ENCODE measurements around the gene ZDHHC4.
A peak's percentile ranks its signal among the peaks of the same experiment; 100 is the strongest.
"Not testable (repeated sequence)": the region's sequence is repeated elsewhere in the genome, so short reads cannot be mapped to it uniquely, and the experiment has no call there.

Gene ZDHHC4

DNA sequence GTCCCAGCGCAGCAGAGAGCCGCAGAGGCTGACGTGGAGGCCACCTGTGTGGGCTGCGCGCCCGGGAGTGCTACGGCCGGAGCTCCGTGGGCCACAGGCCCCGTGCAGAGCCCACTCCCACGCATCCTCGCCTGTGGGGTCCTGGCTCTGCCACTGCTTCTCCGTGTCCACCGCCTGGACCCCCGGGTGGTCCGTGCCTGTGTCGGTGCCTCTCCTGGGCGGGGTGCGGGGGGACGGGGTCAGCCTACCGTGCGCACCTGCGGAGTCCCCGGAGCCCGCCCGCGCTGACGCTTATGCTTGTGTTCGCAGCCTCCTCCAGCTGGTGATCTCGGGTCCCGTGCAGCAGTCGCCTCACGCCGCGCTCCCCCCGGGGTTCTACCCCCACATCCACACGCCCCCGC lies 30.4 kb downstream of the ZDHHC4 start:
- ATAC-seq (peak; percentile 12), DNase-seq (no peak)

GRCh38 chr7:6608081-6608480 lies 30.8 kb downstream of the ZDHHC4 start:
- no peak for ATAC-seq

GRCh38 chr7:6608794-6609193 lies 31.5 kb downstream of the ZDHHC4 start:
- DNase-seq (no peak), ATAC-seq (no peak)

More at GRCh38 chr7:6608081-6608480, 30.8 kb downstream of the ZDHHC4 start:
- DNase-seq = no peak

- DNase-seq (no peak), ATAC-seq (no peak)
Measured at GRCh38 chr7:6612819-6613218, 35.6 kb downstream of the ZDHHC4 start.

- ATAC-seq = no peak
Measured at GRCh38 chr7:6613706-6614105, 36.5 kb downstream of the ZDHHC4 start.

DNA sequence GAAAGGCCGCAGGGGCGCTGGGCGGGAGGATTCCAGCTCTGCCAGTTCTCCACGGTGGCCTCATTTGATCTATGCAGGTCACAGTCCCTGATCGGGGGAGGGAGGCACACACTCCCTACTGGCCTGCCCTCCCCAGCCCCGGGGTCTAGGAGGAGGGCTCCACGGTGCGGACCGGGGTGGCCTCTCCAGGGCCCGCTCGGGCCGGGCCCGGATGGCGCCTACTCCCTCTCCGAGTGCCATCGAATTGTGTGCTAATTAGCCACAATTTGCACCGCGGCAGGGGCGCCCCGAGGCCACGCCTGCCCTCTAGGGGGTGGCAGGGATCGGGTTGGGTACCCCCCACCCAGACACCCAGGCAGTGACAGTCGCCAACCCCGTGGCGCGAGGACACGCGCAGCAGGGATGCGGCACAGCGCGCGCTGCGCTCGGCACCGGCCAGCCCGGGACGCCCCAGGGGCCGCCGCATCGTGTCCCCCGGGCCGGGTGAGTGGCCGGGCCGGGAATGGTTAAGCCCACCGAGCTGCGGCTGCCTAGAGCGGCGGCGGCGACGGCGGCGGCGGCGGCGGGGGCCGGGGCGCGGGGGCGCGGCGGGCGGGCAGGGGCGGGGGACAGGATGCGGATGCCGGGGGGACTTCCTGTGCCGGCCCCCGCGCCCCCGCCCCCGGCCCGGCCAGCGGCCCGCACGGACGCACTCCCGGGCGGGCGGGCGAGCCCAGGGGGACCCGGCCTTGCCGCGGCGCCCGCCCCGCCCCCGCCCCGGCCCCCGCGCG lies 37.9 kb downstream of the ZDHHC4 start, which contains the start of gene ZNF853:
ZNF853 (plus strand) TSS at position 658 of the 770 bp plus-strand sequence. CDS start 565 bp downstream, outside the sequence.
- no peak for DNase-seq

More at GRCh38 chr7:6613706-6614105, 36.5 kb downstream of the ZDHHC4 start:
- DNase-seq = no peak

DNA sequence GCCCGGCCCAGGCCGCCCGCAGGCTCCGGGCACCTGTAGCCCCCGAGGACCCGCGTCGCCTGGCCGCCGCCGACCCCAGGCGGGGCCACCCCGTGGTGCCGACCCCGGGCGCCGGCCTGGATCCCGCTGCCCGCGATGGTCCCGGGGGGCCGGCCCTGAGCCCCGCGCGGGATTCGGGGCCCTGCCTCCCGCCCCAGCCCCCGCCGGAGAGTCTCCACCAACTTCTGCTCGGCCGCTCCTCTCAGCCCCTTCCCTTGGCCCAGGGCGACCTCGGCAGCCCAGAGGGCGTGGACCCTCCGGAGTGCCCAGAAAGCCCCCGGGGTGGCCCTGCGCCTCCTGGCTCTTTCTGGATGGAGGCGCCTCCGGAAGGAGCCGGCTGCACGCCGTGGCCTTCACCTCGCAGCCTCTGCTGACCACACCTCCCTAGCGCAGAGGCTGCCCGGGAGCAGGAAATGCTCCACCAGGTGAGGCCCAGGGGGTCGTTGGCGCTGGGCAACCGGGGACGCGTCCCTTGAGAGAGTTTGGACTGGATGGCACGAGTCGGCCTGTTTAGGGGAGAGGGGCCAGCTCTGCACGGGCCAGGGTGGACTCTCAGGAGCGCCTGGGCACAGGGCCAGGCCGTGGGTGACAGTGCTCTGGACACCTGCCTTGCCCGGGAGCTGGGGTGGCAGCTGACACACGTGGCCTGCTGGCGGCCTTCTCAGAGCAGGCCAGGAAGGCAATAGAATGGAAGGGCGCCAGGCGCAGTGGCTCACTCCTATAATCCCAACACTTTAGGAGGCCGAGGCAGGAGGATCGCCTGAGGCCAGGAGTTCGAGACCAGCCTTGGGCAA lies 38.7 kb downstream of the ZDHHC4 start:
- no peak for DNase-seq
- peak; percentile 10 for ATAC-seq

More for the DNA sequence above, 37.9 kb downstream of the ZDHHC4 start, which contains the start of gene ZNF853:
- peak; percentile 37 for ATAC-seq

DNA sequence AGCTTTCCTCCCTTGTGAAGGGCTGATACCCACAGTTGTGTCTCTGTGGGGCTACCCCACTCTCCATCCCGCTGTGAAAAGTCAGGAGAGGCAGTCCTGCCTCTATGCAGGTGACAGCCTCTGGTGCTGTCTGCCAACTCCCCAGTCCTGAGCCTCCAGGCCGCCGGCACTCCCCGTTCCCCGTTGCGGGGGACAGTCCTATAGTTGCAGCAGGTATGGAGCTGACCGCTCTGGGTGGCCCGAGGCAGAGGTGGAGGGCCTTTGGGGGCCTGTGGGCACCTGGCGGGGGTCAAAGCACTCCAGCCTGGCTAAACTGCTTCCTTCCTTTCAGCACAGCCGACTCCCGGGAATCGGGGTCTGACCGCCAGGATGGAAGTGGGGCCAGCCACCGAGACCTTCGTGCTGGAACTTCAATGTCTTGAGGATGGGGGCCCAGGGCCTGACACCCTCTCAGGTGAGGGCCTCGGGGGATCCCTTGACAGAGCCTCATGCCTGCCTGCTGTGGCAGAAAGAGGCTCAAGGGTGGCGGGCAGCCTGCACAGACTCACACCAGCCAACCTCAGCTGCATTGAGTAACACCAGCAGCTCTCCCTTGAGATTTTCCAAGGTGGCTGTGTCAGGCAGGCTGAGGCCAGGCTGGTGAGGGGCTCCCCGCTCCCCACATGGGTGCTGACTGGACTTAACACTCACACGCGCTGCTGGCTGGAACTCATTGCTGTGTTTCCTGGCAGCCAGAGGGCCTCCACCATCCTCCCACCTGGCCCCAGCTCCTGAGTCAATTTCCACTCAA lies 39.8 kb downstream of the ZDHHC4 start:
- no peak for ATAC-seq
- no peak for DNase-seq

- DNase-seq = no peak
- no peak for ATAC-seq
Measured at GRCh38 chr7:6618621-6619020, 41.4 kb downstream of the ZDHHC4 start.

DNA sequence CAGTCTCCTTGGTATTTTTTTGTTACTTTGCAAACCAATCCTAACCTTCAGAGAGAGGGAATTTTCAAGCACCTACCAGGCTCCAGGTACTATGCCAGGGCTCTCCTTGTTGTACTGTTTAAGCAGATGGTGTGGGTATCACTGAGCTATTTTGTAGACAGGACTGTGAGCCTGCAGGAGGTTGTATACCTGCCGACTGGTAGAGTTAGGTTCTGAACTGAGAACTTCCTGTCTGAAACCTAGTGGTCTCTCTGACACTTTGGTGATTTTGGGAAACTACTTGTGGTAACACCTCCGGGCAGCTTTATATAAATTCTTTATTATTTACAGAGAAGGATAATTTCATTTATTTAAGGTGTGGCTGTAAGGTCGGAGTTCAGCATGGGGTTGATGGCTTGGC lies 42.7 kb downstream of the ZDHHC4 start:
- ATAC-seq (peak; percentile 20), DNase-seq (no peak)

DNA sequence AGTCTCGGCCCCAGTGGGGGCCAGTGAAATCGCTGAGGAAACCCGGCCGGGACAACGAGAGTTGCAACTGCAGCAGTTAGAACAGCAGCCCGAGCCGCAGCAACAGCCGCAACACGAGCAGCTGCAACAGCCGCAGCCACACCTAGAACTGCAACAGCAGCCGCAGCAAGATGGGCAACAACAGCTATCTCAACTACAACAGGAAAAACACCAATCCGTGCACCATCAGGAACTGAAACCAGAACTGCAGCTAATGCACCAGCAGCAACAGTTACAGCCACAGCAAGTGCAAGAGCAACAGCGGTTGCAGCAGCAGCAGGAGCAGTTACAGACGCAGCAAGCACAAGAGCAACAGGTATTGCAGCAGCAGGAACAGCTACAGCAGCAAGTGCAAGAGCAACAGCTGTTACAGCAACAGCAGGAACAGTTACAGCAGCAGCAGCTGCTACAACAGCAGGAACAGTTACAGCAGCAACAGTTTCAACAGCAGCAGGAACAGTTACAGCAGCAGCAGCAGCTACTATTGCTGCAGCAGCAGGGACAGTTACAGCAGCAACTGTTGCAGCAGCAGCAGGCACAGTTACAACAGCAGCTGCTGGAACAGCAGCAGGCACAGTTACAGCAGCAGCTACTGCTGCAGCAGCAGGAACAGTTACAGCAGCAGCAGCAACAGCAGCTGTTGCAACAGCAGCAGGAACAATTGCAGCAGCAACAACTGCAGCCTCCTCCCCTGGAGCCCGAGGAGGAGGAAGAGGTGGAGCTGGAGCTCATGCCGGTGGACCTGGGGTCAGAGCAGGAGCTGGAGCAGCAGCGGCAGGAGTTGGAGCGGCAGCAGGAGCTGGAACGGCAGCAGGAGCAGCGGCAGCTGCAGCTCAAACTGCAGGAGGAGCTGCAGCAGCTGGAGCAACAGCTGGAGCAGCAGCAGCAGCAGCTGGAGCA lies 44.2 kb downstream of the ZDHHC4 start:
- DNase-seq = no peak
- no peak for ATAC-seq

DNA sequence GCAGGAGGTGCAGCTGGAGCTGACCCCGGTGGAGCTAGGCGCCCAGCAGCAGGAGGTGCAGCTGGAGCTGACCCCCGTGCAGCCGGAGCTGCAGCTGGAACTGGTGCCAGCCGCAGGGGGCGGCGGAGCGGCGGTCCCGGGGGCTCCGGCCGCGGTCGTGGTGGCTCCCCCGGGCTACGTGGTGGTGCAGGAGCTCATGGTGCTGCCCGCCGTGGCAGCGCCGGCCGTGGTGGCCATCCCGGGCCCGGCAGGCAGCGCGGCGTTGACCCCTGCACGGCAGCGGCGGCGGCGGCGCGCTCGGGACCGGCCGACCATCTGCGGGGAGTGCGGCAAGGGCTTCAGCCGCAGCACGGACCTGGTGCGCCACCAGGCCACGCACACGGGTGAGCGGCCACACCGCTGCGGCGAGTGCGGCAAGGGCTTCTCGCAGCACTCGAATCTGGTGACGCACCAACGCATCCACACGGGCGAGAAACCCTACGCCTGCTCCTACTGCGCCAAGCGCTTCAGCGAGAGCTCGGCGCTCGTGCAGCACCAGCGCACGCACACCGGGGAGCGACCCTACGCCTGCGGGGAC lies 45.0 kb downstream of the ZDHHC4 start:
- DNase-seq (no peak), ATAC-seq (no peak)

DNA sequence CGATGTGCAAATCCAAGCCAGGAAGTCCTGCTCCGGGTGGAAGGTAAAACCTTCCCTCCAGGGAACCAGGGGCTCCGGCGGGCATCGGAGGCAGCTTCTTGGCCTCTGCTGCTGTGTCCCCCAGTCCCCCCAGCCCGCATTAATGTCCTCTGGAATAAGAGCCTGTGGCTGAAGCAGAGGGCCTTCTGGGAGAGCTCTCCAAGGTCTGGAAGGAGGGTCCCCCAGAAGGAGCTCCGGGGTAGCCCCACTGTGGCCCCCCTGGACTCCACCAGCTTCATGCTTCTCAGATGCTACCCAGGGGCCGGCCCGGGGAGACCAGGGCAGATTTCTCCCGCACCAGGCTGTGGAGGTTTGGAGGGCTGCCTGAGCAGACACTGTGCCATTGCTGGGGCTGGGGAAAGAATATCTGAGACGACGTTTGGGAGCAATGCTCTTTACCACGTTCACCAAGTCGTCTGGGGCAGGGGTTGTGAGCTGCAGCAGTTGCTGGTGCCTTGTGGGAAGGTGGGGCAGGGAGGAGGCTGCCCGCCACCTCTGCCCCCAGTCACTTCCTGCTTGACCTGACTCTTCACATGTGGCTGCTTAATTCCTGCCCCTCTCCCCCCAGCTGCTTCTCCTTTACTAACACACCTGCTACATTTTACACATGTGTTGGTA lies 46.5 kb downstream of the ZDHHC4 start:
- no peak for DNase-seq
- ATAC-seq = peak; percentile 34

DNA sequence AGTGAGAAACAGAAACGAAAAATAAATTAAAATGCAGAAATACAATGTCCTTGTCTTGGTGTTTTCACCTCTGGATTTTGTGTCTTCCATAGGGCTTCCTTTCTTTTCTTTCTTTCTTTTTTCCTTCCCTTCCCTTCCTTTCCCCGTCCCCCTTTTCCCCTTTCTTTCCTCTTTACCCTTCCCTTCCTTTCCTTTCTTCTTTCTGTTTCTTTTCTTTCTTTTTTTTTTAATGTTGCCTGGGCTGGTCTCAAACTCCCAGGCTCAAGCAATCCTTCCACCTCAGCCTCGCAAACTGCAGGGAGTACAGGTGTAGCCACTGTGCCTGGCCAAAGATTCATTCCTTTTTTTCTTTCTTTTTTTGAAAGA lies 47.0 kb downstream of the ZDHHC4 start:
- no peak for ATAC-seq
- DNase-seq = no peak

DNA sequence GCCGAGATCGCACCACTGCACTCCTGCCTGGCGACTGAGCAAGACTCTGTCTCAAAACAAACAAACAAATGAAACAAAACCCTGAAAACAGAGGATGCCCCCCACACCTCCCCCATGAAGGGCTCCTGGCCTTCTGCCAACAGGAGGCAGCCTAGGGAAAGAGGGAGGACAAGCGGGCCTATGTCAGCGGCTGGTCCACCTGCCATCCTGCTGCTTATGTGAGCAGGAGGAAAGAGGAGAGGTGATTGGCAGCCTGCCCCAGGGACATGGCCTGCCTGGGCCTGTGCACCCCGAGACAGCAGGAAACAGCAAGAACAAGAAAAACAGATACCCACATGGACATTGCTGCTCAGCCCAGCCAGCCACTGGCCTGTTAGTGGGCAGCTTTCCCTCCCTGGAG lies 50.8 kb downstream of the ZDHHC4 start:
- no peak for ATAC-seq
- DNase-seq = no peak

DNA sequence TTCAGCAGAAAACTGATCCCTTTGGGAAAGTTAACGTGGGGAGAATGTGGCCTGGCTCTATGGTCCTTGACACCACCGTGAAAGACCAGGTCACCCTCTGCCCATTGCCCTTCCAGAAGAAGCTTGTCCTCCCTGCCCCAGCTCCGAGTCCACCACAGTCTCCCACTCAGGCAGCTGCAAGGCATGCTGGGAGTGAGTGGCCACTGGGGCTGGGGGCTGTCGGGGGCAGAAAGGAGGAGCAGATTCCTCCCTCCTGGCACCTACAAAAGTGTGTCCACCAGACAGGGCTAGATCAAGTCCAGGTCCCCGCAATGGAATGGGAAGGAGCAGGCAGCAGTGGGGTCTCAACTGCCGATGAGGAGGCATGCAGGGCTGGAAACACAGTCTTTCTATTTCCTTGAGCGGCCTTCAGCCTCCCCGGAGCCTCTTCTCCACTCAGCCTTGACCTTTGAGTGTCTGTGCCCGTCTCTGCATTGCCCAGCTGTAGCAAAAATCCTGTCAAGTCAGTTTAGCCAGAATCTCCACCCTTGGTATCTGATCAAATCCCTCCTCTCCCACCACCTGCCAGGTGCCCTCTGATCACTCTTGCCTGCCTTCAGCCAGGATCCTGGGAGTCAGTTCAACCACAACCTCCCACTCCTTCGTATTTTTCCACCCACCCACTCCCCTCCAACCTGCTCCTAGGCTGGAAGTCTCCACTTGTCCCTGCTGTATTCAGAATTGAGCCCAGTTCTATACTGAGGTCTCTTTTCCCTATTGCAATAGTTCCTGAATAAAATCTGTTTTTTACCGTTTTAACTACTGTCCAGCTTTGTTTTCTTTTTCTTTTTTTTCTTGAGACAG lies 53.0 kb downstream of the ZDHHC4 start:
- ATAC-seq = no peak
- no peak for DNase-seq

DNA sequence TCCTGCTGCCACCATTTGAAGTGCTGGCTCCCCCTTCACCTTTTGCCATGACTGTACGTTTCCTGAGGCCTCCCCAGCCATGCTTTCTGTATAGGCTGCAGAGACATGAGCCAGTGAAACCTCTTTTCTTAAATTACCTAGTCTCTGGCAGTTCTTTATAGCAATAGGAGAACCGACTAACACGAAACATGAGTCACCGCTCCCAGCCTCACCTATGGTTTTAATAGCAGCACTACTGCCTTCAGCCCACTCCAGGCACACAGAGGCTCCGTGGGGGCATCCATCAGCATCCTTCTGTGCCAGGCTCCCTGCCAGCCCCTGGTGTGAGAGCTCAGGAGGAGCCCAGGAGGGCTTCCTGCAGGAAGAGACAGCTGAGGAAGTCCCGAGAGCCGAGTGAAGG lies 54.4 kb downstream of the ZDHHC4 start:
- DNase-seq (no peak), ATAC-seq (peak; percentile 16)

- no peak for ATAC-seq
- no peak for DNase-seq
Measured at GRCh38 chr7:6634021-6634420, 56.8 kb downstream of the ZDHHC4 start.

DNA sequence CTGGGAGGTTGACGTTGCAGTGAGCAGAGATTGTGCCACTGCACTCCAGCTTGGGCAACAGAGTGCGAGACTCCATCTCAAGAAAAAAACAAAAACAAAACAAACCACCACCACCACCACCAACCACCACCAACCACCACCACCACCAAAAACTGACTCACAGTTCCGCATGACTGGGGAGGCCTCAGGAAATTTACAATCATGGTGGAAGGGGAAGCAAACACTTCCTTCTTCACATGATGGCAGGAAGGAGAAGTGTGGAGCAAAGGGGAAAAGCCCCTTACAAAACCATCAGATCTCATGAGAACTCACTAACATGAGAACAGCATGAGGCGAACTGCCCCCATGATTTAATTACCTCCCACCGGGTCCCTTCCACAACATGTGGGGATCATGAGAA lies 57.7 kb downstream of the ZDHHC4 start:
- not testable (repeated sequence) for ATAC-seq, DNase-seq

Measured in stimulated activated naive CD8-positive, alpha-beta T cell treated with anti-CD3 and anti-CD28 coated beads, Interleukin-15, Interleukin-2, amounts not matched to agents 100 U/mL and 50 U/mL, for 24 hours (primary cell).